Lung (tissue), 12 donors: ENCODE measurements around the gene CDS1. TPM values are rescaled to one million over a fixed set of nuclear protein-coding genes. Genes with fewer than 3 reads are reported as not detected.

Source experiments
- ATAC-seq: fragments of 200-7000 bp; cut with Tn5 transposase; one replicate; pipeline ENCODE4 v1.9.1; 2020; ENCODE audit warnings: moderate number of reproducible peaks; ENCODE audit not compliant: insufficient read depth, low FRiP score
- DNase-seq, 3 donors: peaks; one replicate each; pipeline ENCODE4 v3.0.0-alpha.2; 2013 to 2017
- H3K27ac ChIP-seq, 2 donors: one replicate each; pipeline ENCODE4 v1.5.1; 2013; ENCODE audit warnings: mild to moderate bottlenecking in 2 of 2, moderate library complexity in 2 of 2, control low read depth in 1 of 2, inconsistent platforms in 1 of 2, low read depth in 1 of 2, low read length in 1 of 2
- H3K27me3 ChIP-seq, 3 donors: one replicate each; pipeline ENCODE4 v1.5.1; 2013; ENCODE audit warnings: low read length in 2 of 3; ENCODE audit not compliant: control insufficient read depth in 3 of 3, insufficient read depth in 3 of 3
- H3K36me3 ChIP-seq, 4 donors: one replicate each; pipeline ENCODE4 v1.5.1; 2013; ENCODE audit warnings: low read length in 4 of 4, mild to moderate bottlenecking in 1 of 4, moderate library complexity in 1 of 4; ENCODE audit not compliant: control insufficient read depth in 4 of 4, insufficient read depth in 4 of 4
- H3K4me1 ChIP-seq, 5 donors: one replicate each; pipeline ENCODE4 v1.5.1; 2013; ENCODE audit warnings: low read length in 5 of 5, mild to moderate bottlenecking in 2 of 5, moderate library complexity in 1 of 5; ENCODE audit not compliant: control insufficient read depth in 5 of 5, insufficient read depth in 5 of 5
- H3K4me3 ChIP-seq: one replicate; pipeline ENCODE4 v1.5.1; 2013; ENCODE audit warnings: mild to moderate bottlenecking, control low read depth, moderate library complexity
- H3K9ac ChIP-seq, 2 donors: one replicate each; pipeline ENCODE4 v1.5.1; 2013; ENCODE audit warnings: low read length in 2 of 2, control low read depth in 1 of 2; ENCODE audit not compliant: insufficient read depth in 1 of 2
- H3K9me3 ChIP-seq, 4 donors: one replicate each; pipeline ENCODE4 v1.5.1; 2013; ENCODE audit warnings: low read length in 3 of 4, mild to moderate bottlenecking in 1 of 4, moderate library complexity in 1 of 4; ENCODE audit not compliant: control insufficient read depth in 4 of 4, insufficient read depth in 3 of 4
- WGBS, 2 donors: extraction: QIAGEN DNeasy Blood & Tissue Kit; methylation state at CpG; one replicate each; pipeline ENCODE4 v1.1.7; 2013; 5-methylcytosine and 5-hydroxymethylcytosine counted together
- polyA plus RNA-seq, 2 donors: library from polyadenylated mRNA; stranded (reverse); fragments of 200-250 nt; gene quantifications; one replicate each; pipeline ENCODE4 v1.2.1, GENCODE V29; 2013
- total RNA-seq, 2 donors: library from RNA; depleted of rRNA in 1 of 2; stranded (reverse); fragments of >200 nt in 1 of 2; gene quantifications; one replicate each; pipeline ENCODE4 v1.2.1, GENCODE V29; 2014 to 2021
- TF ChIP-seq, protein P1 (sequence below): IDR thresholded peaks from 2 replicates; pipeline ENCODE4 v1.5.1; 2012; ENCODE audit warnings: mild to moderate bottlenecking; ENCODE audit errors: control extremely low read depth, extremely low read depth
- donor health status: control.
- donor health status: control.
- donor health status: Bipolar disorder and iron deficiency.
- donor health status: healthy.
- donor health status: DM: yes; HTN: yes; CAD: no.

The CDS1 gene
- total and polyA plus RNA-seq, 4 donors: 10.7 to 32.7 (median 18.8) TPM

GRCh38 chr4:84688605-84689004 is 105.7 kb downstream of the CDS1 start:
- TF ChIP-seq, protein P1, sequence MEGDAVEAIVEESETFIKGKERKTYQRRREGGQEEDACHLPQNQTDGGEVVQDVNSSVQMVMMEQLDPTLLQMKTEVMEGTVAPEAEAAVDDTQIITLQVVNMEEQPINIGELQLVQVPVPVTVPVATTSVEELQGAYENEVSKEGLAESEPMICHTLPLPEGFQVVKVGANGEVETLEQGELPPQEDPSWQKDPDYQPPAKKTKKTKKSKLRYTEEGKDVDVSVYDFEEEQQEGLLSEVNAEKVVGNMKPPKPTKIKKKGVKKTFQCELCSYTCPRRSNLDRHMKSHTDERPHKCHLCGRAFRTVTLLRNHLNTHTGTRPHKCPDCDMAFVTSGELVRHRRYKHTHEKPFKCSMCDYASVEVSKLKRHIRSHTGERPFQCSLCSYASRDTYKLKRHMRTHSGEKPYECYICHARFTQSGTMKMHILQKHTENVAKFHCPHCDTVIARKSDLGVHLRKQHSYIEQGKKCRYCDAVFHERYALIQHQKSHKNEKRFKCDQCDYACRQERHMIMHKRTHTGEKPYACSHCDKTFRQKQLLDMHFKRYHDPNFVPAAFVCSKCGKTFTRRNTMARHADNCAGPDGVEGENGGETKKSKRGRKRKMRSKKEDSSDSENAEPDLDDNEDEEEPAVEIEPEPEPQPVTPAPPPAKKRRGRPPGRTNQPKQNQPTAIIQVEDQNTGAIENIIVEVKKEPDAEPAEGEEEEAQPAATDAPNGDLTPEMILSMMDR: no peak
- H3K4me1 ChIP-seq: peaks cover 0 to 3% (median 0%) of the 10 kb centered on the region in 5 donors
- WGBS, 2 donors: 94 to 95% methylated on average over 5 of the region's 5 CpGs
- no peaks in the 10 kb centered on the region for H3K27me3 ChIP-seq
- H3K9me3 ChIP-seq: peaks cover 0 to 2% (median 0%) of the 10 kb centered on the region in 4 donors
- no peak overlapping the region for H3K4me3 ChIP-seq
- no peak for DNase-seq
- peaks cover 9 to 64% (median 21%) of the 10 kb centered on the region in 4 donors for H3K36me3 ChIP-seq
- no peak overlapping the region for H3K27ac ChIP-seq
- ATAC-seq: no peak
- H3K9ac ChIP-seq: no peak overlapping the region

- ATAC-seq (no peak), DNase-seq (no peak)
- H3K4me3 ChIP-seq: no peak overlapping the region
- H3K9ac ChIP-seq: no peak overlapping the region
- no peaks in the 10 kb centered on the region for H3K27me3 ChIP-seq
- H3K36me3 ChIP-seq: peaks cover 7 to 61% (median 20%) of the 10 kb centered on the region in 4 donors
- TF ChIP-seq, protein P1: no peak
- no peak overlapping the region for H3K27ac ChIP-seq
- peaks cover 0 to 3% (median 0%) of the 10 kb centered on the region in 5 donors for H3K4me1 ChIP-seq
- H3K9me3 ChIP-seq: peaks cover 0 to 2% (median 0%) of the 10 kb centered on the region in 4 donors
These were observed 106.3 kb downstream of the CDS1 start for GRCh38 chr4:84689197-84689596.

DNA sequence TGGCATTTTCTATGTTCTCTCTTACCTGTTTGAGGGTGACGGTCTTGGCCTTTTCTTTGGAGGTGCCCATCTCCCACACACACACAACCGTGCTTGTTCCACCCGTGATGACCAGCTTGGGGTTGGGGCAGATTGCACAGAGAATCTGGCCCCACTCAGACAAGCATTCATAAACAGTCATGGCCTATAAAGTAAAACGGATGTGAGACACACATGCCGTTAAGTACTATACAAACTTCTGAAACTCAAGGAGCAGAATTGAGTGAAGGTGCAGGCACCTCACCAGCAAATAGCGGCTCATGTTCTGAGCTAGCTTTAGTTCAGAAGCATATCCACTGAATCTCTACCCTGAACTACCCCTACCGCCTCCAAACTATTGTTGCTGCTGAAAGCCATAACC is 107.6 kb downstream of the CDS1 start:
- 96 to 99% methylated on average over 7 of the region's 7 CpGs for WGBS, 2 donors
- H3K9ac ChIP-seq: no peak overlapping the region
- ATAC-seq (no peak), DNase-seq (no peak)
- peaks cover 0 to 2% (median 0%) of the 10 kb centered on the region in 4 donors for H3K9me3 ChIP-seq
- no peaks in the 10 kb centered on the region for H3K27me3 ChIP-seq
- peaks cover 0 to 3% (median 0%) of the 10 kb centered on the region in 5 donors for H3K4me1 ChIP-seq
- peaks cover 7 to 61% (median 28%) of the 10 kb centered on the region in 4 donors for H3K36me3 ChIP-seq
- H3K4me3 ChIP-seq: no peak overlapping the region
- TF ChIP-seq, protein P1: no peak
- no peak overlapping the region for H3K27ac ChIP-seq

DNA sequence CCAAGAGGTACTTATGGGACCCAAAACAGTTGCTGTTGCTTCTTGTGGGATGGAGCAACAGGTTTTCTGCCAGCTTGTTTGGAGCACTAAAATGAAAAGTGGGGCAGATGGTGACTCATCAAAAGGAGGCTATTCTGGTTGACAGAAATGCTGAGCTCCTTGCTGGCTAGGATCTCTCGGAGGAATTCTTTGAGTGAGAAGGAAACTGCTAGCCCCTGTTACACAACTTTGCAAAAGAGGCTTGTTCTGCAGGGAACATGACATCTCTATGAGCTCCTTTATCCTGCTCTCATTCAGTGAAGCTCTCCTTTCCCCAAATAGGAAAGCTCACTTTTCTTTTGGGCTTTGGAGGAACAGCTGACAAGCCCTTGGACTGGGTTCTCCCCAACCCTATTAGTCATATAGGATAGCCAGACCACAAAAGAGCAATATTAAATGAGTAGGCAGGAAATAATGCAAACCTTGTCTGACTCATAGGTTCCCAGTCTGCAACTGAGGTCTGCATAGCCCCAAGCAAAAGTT is 108.3 kb downstream of the CDS1 start:
- ATAC-seq (peak; percentile 80), DNase-seq (no peak)
- Histone ChIP-seq H3K27me3 (no peaks in the 10 kb centered on the region), H3K4me3 (no peak overlapping the region), H3K27ac (no peak overlapping the region), H3K9me3 (peaks cover 0 to 2% (median 0%) of the 10 kb centered on the region in 4 donors), H3K9ac (no peak overlapping the region), H3K4me1 (peaks cover 0 to 3% (median 0%) of the 10 kb centered on the region in 5 donors), H3K36me3 (peaks cover 10 to 66% (median 31%) of the 10 kb centered on the region in 4 donors)
- TF ChIP-seq, protein P1: no peak
- 35 to 44% methylated on average over 1 of the region's 1 CpG for WGBS, 2 donors
